Myocyte (in vitro differentiated cells): Measurements from ENCODE around the gene C10orf88. TPM values are rescaled to one million over a fixed set of nuclear protein-coding genes. Genes with fewer than 3 reads are reported as not detected.

Experiments
- DNase-seq: peaks from one replicate; pipeline ENCODE4 v3.0.0-alpha.2; 2012; ENCODE audit warnings: low read depth
- polyA plus RNA-seq: library from polyadenylated mRNA; unstranded; fragments of >200 nt; gene quantifications from one replicate; pipeline ENCODE4 v1.2.1, GENCODE V29; 2012; ENCODE audit warnings: missing spikeins
- total RNA-seq: library from RNA; depleted of rRNA; stranded (reverse); fragments of >200 nt; gene quantifications from 2 replicates; pipeline ENCODE4 v1.2.3, GENCODE V29; 2014

C10orf88 gene
- total RNA-seq = 14.6 and 14.8 TPM in 2 replicates
- 7.0 TPM for polyA plus RNA-seq

- DNase-seq = peak; percentile 99
Observed at GRCh38 chr10:122953902-122954730, at the start of gene C10orf88. Gene C10orf88, minus strand, starts transcription at chr10:122954227. Its CDS starts 49 bp downstream, at chr10:122954178.

- no peak for DNase-seq
Observed at GRCh38 chr10:123001370-123001769, 47.3 kb upstream of the C10orf88 start.

- DNase-seq = no peak
Observed at GRCh38 chr10:123000155-123000554, 46.1 kb upstream of the C10orf88 start.

- no peak for DNase-seq
Observed at GRCh38 chr10:122999347-122999746, 45.3 kb upstream of the C10orf88 start.

GRCh38 chr10:122998934-122999333 is 44.9 kb upstream of the C10orf88 start:
- DNase-seq = no peak

- DNase-seq = no peak
Observed at GRCh38 chr10:122998360-122998917, 44.4 kb upstream of the C10orf88 start.

- DNase-seq = no peak
Observed at GRCh38 chr10:122997864-122998263, 43.8 kb upstream of the C10orf88 start.

- DNase-seq = no peak
Observed at GRCh38 chr10:122995936-122996335, 41.9 kb upstream of the C10orf88 start.

- no peak for DNase-seq
Observed at GRCh38 chr10:122993797-122994336, 39.8 kb upstream of the C10orf88 start.

GRCh38 chr10:122992031-122992585 is 38.1 kb upstream of the C10orf88 start:
- no peak for DNase-seq

- DNase-seq = peak; percentile 9
Observed at GRCh38 chr10:122990278-122990677, 36.3 kb upstream of the C10orf88 start.

GRCh38 chr10:122988501-122988900 is 34.5 kb upstream of the C10orf88 start:
- no peak for DNase-seq

GRCh38 chr10:122986335-122986734 is 32.3 kb upstream of the C10orf88 start:
- DNase-seq = no peak

- no peak for DNase-seq
Observed at GRCh38 chr10:122984708-122985107, 30.7 kb upstream of the C10orf88 start.

GRCh38 chr10:122983898-122984297 is 29.9 kb upstream of the C10orf88 start:
- DNase-seq = no peak

- DNase-seq = peak; percentile 51
Observed at GRCh38 chr10:122981066-122981464, 27.0 kb upstream of the C10orf88 start.

GRCh38 chr10:122980209-122981065 is 26.4 kb upstream of the C10orf88 start, which contains the start of gene PSTK:
Gene PSTK, plus strand, starts transcription at chr10:122980401. Its CDS starts 79 bp downstream, at chr10:122980480.
- peak; percentile 93 for DNase-seq

- DNase-seq = no peak
Observed at GRCh38 chr10:122974543-122975064, 20.6 kb upstream of the C10orf88 start.

GRCh38 chr10:122974023-122974422 is 20.0 kb upstream of the C10orf88 start:
- no peak for DNase-seq

- no peak for DNase-seq
Observed at GRCh38 chr10:122968698-122969097, 14.7 kb upstream of the C10orf88 start.

- DNase-seq = no peak
Observed at GRCh38 chr10:122966879-122967278, 12.9 kb upstream of the C10orf88 start.
